HUDEP-2 (cell line): Measurements from ENCODE around the gene WWC2.
"Not testable (repeated sequence)": the region's sequence is repeated elsewhere in the genome, so short reads cannot be mapped to it uniquely, and the experiment has no call there.

Experiments
- DNase-seq, 76 experiments: peaks; one replicate each; lab custom pipeline; 2025; ENCODE audit not compliant: unreplicated experiment in 76 of 76; lab: John Stamatoyannopoulos, UW

The WWC2 gene

GRCh38 chr4:183321516-183321915 is 222.5 kb downstream of the WWC2 start:
- no peak for DNase-seq

GRCh38 chr4:183322326-183322725 is 223.3 kb downstream of the WWC2 start, which contains the start of gene CLDN24:
CLDN24 (minus strand) TSS chr4:183322426; CDS start chr4:183322426, 0 bp downstream.
- DNase-seq: no peak

DNA sequence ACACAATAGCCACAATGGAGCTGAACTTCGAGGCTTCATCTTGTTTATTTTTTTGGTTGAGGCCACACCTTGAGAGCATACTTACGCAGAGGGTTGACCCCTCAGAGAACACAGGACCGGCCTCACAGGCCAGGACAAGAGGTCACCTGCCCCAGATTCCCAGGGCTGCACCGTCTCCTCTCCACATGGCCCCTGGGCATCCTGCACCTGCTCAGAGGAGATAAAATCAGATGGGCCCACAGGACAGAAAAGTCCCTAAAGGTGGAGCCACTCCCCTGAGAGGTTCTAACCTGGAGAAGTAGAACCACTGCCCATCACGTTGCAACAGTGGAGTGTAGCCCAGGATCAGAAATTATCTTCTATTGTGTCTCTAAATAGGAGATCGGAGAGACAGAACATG is 224.2 kb downstream of the WWC2 start:
- no peak for DNase-seq

- DNase-seq: not testable (repeated sequence)
Measured at GRCh38 chr4:183324056-183324455, 225.0 kb downstream of the WWC2 start.

GRCh38 chr4:183324619-183325018 is 225.6 kb downstream of the WWC2 start:
- DNase-seq: no peak

GRCh38 chr4:183326387-183326786 is 227.3 kb downstream of the WWC2 start:
- not testable (repeated sequence) for DNase-seq

DNA sequence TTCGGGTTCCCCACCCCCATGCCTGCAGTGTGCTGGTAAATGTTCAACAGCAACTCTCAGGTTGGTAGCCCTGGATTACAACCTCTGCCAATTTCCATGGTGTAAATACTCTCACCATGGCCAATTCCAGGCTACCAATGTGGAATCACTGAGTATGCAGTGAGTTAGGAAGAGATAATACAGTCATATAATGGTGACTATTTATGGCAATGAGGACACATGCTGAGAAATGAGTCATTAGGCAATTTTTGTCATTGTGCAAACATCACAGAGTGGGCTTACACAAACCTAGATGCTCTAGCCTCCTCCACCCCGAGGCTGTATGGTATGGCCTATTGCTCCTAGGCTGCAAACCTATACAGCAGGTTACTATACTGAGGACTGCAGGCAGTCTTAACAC is 227.8 kb downstream of the WWC2 start:
- no peak for DNase-seq

DNA sequence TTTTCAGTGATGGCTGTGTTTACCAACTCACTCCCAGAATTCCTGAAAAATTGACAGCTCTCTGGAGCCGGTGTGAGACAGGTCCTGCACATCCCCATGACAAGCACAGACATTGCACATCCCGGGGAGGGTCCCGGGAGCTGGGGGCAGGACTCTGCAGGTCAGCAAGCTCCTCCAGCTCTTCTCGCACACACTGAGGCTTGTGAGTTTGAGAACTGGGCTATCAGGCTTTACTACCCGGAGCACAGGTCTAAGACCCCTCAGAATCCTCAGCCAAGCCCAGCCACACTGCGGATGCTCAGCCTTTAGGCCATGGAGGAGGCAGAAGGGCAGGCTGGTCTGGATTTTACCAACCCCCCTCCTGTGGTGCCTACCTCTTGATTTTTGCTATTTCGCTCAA is 228.8 kb downstream of the WWC2 start:
- DNase-seq: no peak

DNA sequence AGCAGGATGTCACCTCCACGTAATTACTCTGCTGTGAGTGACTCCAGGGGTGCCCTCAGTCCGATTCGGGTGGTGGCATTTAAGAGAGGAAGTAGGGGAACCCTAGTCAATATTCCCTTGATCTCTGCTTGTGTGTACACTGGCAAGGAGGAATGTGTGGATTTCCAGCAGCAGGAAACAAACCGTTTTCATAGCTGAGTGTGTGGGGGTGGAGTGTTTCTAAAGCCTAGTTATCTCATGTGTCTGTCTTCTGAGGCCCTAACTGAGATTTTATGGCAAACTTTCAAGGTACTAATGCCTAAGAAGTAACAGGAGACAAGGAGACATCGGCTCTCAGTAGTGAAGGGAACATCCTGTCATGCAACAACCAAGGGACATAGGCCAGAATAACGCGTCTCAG is 229.8 kb downstream of the WWC2 start:
- no peak for DNase-seq

DNA sequence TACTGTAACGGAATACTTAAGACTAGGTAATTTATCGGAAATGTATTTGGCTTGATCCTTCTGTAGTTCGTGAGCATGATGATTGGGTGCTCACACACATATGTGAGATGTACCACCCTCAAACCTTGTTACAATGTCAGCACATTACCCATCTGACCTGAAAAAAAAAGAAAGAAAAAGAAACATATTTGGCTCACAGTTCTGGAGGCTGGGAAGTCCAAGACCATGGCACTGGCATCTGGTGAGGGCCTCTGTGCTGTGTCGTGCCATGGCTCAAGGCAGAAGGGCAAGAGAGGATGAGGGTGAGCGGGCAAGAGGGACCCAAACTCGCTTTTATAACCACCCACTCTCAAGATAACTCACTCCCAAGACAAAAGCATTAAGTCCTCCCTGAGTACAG is 230.2 kb downstream of the WWC2 start:
- no peak for DNase-seq

DNA sequence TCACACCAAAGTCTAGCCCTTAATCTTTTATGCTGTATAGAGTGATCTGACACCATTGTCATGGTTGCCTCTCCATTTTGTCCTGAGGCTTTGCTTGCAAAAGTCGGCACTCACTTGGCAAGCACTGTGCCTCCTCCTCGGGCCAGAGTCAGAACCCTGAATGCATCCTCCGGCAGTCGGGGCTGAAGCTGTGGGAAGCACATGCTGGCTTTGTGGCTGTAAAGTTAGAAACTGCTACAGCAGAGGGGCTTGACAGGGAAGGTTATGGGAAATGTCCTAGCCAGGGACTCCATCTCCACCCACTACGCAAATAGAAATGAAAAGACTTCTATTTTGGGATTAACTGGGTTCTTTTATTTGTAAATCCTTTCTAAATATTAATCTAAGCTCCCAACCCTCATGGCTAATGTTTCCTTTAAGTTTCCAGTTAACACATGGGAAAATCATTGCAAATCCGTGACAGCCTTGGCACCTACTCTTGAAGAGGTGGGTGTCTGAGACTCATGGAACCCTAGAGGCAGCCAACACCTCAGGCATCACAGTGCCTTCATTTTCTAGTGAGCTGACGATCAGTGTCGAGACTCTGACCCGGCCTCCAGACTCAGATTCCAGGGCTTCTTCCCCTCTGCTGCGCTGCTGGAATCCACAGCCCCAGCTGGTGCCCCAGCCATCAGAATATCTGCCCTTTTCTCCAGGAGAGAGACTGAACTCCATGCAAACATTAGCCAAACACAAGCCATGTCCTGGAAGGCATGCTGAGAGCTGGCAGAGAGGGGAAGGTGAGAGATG is 231.1 kb downstream of the WWC2 start:
- DNase-seq: no peak

GRCh38 chr4:183330841-183331240 is 231.8 kb downstream of the WWC2 start:
- no peak for DNase-seq

DNA sequence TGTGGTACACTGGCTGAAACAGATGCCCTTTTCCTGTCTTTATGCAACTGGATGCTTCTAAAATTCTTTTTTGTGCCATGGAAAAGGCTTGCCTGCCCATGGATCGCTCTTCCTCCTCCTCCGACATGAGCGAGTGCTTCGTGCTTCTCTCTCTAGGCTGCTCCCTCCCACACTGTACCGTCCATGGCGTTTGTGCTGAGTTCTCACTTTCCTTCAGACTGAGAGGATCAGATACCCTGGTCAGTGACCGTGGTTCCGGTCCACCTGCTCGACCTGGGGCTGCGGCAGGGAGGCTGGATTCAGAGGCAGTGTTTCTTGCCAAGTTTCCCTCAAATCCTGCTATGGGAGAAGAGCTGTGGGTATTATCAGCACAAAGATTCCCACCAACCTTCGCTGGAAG is 233.4 kb downstream of the WWC2 start:
- DNase-seq: no peak

GRCh38 chr4:183333202-183333601 is 234.1 kb downstream of the WWC2 start:
- no peak for DNase-seq

DNA sequence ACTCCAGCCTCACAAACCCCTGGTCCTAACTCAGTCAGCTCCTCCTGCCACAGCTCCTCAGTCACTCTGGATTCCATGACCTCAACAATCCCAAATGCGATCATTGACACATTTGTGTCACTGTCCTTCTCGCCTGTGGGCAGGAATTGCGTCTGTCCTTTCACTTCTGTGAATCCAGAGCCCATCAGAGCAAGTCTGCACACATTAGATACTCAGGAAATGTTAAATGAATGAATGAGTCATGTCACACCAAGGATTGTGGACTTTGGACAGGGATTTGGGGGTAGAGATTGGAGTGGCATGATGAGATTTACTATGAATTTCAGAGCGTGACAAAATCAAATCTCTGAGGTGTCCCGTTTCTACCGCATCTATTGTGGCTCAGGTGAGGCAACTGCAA is 234.9 kb downstream of the WWC2 start:
- no peak for DNase-seq

- peak in 1 of 76 experiments; percentile 6 for DNase-seq
Measured at GRCh38 chr4:183335369-183335940, 236.4 kb downstream of the WWC2 start.

- no peak for DNase-seq
Measured at GRCh38 chr4:183337349-183337748, 238.3 kb downstream of the WWC2 start.

DNA sequence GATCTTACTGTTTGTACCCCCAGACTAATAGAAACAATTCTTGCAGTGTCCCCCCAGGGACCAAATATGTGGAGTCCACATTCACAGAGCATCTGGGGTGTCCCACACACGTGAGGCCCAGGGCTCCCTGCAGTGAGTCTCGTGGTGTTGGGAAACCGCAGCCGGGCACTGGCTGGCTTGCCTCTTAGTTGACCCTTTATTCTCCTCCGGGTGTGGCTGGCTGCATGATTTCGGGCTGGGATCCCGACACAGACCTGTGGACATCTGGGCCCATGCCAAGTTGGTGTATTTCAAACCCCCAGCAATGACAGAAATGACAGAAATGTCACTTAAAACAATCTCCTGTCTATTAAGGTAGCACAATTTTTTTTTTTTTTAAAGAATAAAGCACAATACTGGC is 238.8 kb downstream of the WWC2 start:
- no peak for DNase-seq

DNA sequence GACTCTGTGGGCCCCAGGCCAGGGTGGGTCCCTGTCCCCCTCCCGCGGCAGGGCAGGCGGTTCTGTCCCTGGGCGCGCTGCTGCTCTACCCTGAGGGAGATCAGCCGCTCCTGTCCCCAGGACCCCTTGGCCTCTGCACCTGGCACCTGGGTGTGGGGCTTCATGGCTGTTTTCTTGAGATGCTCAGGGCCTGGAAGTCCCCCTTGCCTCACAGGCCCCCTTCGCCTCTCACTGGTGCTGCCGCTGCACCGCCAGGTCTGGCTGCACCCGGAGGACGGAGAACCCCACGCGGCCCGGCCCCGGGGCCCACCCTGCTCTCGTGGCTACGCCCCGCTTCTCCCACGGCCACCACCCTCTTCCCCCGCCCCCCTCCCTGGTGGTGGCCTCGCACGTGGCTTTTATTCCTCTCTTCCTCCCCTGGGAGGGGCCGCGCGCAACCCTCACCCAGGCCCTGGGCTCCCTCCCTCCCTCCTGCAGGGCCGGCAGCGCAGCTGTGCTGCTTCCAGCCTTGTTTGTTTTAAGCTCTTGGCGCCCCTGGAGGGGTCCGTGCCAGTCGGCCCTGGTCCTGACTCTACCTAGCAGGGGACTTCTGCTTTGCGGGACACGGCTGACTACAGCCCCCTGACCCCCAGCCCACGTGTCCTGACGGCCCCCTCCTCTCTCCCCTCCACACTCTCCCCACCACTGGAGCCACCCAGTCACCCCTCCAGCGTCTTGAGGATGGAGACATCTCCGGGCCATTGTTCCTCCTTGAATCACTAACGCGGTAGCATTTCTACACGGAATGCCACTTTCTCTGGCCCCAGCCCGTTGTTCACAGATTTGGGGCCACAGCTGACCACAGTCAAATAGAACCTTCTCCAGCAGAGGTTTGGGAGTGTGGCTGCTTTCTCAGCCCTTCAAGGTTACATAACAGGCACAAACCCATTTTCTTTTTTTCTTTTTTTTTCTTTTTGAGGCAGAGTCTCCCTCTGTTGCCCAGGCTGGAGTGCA is 243.8 kb downstream of the WWC2 start:
- DNase-seq: peak in 3 of 76 experiments; percentile 5 to 11 (median 9)

- DNase-seq: no peak
Measured at GRCh38 chr4:183343730-183344129, 244.7 kb downstream of the WWC2 start.
